DMS53 treated with DMSO at 0.1 percent for 48 hours (cell line): ENCODE measurements around the gene NGF.
A peak's percentile ranks its signal among the peaks of the same experiment; 100 is the strongest.

ENCODE experiments used
- DNase-seq: peaks from one replicate; lab custom pipeline; 2025; ENCODE audit not compliant: unreplicated experiment; lab: John Stamatoyannopoulos, UW

Gene NGF

DNA sequence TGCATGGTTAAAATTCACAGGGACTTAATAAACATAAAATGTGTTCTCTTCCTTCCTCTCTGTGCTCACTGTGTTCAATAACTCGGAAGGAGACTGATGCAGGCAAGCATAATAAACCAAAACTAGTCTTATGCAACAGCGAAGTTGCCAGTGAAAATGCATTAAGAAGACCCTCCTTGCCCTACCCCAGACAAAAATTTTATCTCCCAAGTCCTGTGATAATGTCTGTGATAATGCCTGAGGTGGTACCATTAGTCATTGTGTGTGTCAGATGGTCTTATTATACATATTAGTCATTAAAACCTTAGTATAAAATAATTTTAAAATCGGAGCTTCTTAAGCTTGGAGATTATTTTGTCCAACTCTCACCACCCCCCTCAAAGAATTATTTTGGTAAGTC lies 97.8 kb downstream of the NGF start:
- DNase-seq, result no peak

DNA sequence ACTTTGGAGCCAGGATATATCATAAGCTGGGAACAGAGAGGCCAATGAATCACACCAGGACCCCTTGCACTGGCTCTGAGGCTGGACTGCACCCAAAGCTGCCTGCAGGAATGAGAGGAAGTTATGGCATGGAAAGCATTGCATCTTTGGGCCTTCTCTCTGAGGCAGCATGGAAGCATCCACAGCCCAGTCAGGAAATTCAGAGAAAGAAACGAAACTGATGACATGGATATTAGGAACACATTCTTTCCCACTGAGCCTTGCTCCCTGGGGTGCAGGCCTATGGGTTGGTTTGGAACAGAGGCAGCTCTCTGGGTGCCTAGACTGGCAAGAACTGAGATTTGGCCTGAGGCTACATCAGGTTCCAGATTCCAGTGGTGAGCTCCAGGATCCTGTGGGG lies 98.6 kb downstream of the NGF start:
- no peak for DNase-seq

DNA sequence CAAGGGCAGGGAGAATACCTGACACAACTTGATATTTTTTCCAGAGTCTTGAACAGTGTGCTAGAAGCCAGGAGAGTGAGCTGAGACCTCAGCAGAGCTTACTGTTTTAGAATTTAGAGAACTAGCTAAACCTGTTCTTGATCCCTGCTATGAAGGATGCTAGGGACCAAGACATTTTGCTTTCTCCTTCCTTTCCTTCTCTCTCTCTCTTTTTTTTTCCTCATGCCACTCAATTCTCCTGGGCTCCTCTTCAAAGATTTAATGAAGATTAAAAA lies 99.0 kb downstream of the NGF start:
- DNase-seq, result peak; percentile 33

DNA sequence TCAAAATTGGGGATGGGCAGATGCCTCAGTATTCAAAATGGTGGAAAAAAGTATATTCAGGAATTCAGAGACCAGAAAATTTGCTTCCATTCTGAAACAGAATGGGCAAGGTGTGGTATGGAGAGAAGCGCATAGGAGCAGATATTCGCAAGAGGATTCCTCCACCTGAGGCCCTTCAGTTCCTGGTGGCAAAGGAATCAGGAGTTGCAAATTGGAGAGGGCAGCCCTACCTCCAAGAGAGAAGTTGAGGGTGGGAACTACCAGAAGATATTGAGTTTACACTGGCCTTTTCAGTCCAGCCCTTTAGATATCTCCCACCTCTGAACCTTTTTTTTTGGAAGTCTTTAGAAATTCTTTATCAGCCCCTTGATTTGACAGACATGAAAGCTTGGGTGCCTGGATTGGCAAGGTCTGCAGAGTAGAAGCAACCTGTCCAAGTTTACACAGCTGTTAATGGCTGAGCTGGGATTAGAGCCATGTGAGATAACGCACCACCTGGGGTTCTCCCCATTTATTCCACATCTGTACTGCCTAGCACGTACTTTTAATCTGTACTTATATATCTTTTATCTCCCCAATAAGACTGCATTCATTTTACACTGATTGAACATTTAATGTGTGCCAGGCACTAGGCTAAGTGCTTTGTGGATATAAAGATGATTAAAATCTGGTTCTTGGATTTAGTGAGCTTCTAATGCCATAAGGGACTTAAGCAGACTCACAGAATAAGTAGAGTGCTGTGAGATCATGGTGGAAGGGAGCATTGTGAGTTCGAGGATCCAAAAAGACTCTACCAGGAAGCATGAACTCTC lies 99.5 kb downstream of the NGF start:
- peak; percentile 52 for DNase-seq

DNA sequence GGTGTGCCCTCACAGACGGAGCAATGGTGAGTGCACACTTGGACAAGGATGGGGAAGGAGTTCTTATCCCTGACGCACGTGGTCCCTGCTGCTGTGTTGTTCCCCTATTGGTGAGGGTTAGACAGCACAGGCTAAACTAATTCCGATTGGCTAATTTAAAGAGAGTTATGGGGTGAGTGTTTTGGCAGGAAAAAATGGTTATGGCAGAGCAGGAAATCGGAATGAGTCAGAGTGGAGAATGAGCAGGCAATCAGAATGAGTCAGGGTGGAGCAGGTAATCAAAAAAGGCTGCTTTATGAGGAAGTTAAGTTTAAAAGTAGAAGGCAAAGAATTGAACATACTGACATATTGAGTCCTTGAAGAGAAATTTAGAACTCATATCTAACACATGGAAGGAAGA lies 100.5 kb downstream of the NGF start:
- no peak for DNase-seq

DNA sequence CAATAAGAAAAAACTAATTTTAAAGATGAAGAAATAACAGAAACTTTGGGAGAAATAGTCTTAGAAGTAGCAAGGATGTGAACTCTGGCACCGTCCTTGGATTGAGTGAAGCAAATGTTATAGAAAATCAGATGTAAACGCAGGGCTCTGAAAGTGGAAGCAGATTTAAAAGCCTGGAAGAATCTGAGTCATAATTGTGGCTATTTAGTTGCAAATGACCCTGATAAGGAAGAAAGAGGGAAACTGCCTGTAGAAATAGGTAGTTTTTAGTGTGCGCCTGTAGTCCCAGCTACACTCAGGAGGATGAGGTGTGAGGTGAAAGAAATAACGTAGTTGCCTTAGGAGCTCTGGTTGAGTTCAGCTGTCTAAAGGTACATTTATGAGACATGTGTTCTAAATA lies 101.0 kb downstream of the NGF start:
- no peak for DNase-seq
